H9 (cell line): Measurements from ENCODE around the gene ITSN1. TPM values are rescaled to one million over a fixed set of nuclear protein-coding genes. Genes with fewer than 3 reads are reported as not detected.
"Not testable (repeated sequence)": the region's sequence is repeated elsewhere in the genome, so short reads cannot be mapped to it uniquely, and the experiment has no call there.

Experiments
- DNase-seq: peaks from one replicate; pipeline ENCODE4 v3.0.0-alpha.2; 2017
- H2AFZ ChIP-seq: one replicate; pipeline ENCODE4 v1.6.1; 2013; ENCODE audit warnings: mild to moderate bottlenecking, low read length, control low read depth, moderate library complexity
- H2AK5ac ChIP-seq: 2 replicates; pipeline ENCODE4 v1.6.1; 2013; ENCODE audit warnings: low read length, control low read depth, mixed read lengths; ENCODE audit not compliant: insufficient read length
- H2BK120ac ChIP-seq: one replicate; pipeline ENCODE4 v1.6.1; 2013; ENCODE audit warnings: low read depth, mild to moderate bottlenecking, low read length, control low read depth, inconsistent platforms; ENCODE audit not compliant: poor library complexity, severe bottlenecking
- H2BK12ac ChIP-seq: 2 replicates; pipeline ENCODE4 v1.6.1; 2013; ENCODE audit warnings: low read length, control low read depth, mixed read lengths, low read depth; ENCODE audit not compliant: insufficient read length
- H2BK15ac ChIP-seq: 2 replicates; pipeline ENCODE4 v1.6.1; 2013; ENCODE audit warnings: low read depth, low read length, control low read depth
- H2BK20ac ChIP-seq: one replicate; pipeline ENCODE4 v1.6.1; 2013; ENCODE audit warnings: low read depth, mild to moderate bottlenecking, low read length, control low read depth, inconsistent platforms; ENCODE audit not compliant: poor library complexity, severe bottlenecking
- H2BK5ac ChIP-seq: 2 replicates; pipeline ENCODE4 v1.6.1; 2013; ENCODE audit warnings: low read length, control low read depth, mixed read lengths; ENCODE audit not compliant: insufficient read length
- H3K14ac ChIP-seq: 2 replicates; pipeline ENCODE4 v1.6.1; 2013; ENCODE audit warnings: low read length, control low read depth; ENCODE audit not compliant: insufficient read depth
- H3K18ac ChIP-seq: 2 replicates; pipeline ENCODE4 v1.6.1; 2013; ENCODE audit warnings: low read depth, mild to moderate bottlenecking, mixed read lengths, low read length, control low read depth; ENCODE audit not compliant: insufficient read length
- H3K23ac ChIP-seq: 2 replicates; pipeline ENCODE4 v1.6.1; 2013; ENCODE audit warnings: low read length, control low read depth, mixed read lengths, low read depth; ENCODE audit not compliant: insufficient read length
- H3K23me2 ChIP-seq: 2 replicates; pipeline ENCODE4 v1.6.1; 2013; ENCODE audit warnings: low read depth, mild to moderate bottlenecking, mixed read lengths, low read length, control low read depth; ENCODE audit not compliant: insufficient read length, poor library complexity, severe bottlenecking
- H3K27ac ChIP-seq: 2 replicates; pipeline ENCODE4 v1.5.1; 2013; ENCODE audit warnings: low read length, control low read depth, mixed read lengths, low read depth; ENCODE audit not compliant: insufficient read length
- H3K27me3 ChIP-seq: 2 replicates; pipeline ENCODE4 v1.6.1; 2013; ENCODE audit warnings: low read length, control low read depth, inconsistent platforms; ENCODE audit not compliant: insufficient read depth
- H3K4ac ChIP-seq: 2 replicates; pipeline ENCODE4 v1.6.1; 2013; ENCODE audit warnings: low read depth, mild to moderate bottlenecking, control low read depth, inconsistent platforms, low read length, moderate library complexity
- H3K4me1 ChIP-seq: 2 replicates; pipeline ENCODE4 v1.6.1; 2013; ENCODE audit warnings: low read length, control low read depth, inconsistent platforms; ENCODE audit not compliant: insufficient read depth
- H3K4me2 ChIP-seq: 2 replicates; pipeline ENCODE4 v1.6.1; 2013; ENCODE audit warnings: low read length, control low read depth, mixed read lengths; ENCODE audit not compliant: insufficient read length, insufficient read depth
- H3K56ac ChIP-seq: 2 replicates; pipeline ENCODE4 v1.6.1; 2013; ENCODE audit warnings: low read depth, mild to moderate bottlenecking, mixed read lengths, low read length, control low read depth; ENCODE audit not compliant: insufficient read length
- H3K79me1 ChIP-seq: 2 replicates; pipeline ENCODE4 v1.6.1; 2013; ENCODE audit warnings: low read depth, mild to moderate bottlenecking, moderate library complexity, low read length, control low read depth, inconsistent platforms; ENCODE audit not compliant: insufficient read depth, poor library complexity, severe bottlenecking
- H3K79me2 ChIP-seq: 2 replicates; pipeline ENCODE4 v1.6.1; 2013; ENCODE audit warnings: low read length, control low read depth, inconsistent platforms; ENCODE audit not compliant: insufficient read depth
- H3K9ac ChIP-seq: 2 replicates; pipeline ENCODE4 v1.6.1; 2013; ENCODE audit warnings: low read length, control low read depth, mixed read lengths; ENCODE audit not compliant: insufficient read length; ENCODE audit errors: extremely low read depth
- H3K9me3 ChIP-seq: one replicate; pipeline ENCODE4 v1.6.1; 2013; ENCODE audit warnings: low read depth, low read length, inconsistent platforms; ENCODE audit not compliant: control insufficient read depth
- H3T11ph ChIP-seq: one replicate; pipeline ENCODE4 v1.6.1; 2013; ENCODE audit warnings: mild to moderate bottlenecking, low read length, control low read depth, inconsistent platforms
- H4K20me1 ChIP-seq: one replicate; pipeline ENCODE4 v1.6.1; 2013; ENCODE audit not compliant: control insufficient read depth, insufficient read length, insufficient read depth
- H4K5ac ChIP-seq: 2 replicates; pipeline ENCODE4 v1.6.1; 2013; ENCODE audit warnings: low read depth, mild to moderate bottlenecking, mixed read lengths, low read length, control low read depth; ENCODE audit not compliant: insufficient read length
- H4K8ac ChIP-seq: replicated peaks from 2 replicates; pipeline ENCODE4 v1.6.1; 2013; ENCODE audit warnings: low read length, control low read depth, mixed read lengths, low read depth; ENCODE audit not compliant: insufficient read length
- H4K91ac ChIP-seq: 2 replicates; pipeline ENCODE4 v1.6.1; 2013; ENCODE audit warnings: low read depth, mild to moderate bottlenecking, moderate library complexity, mixed read lengths, low read length, control low read depth; ENCODE audit not compliant: insufficient read length
- H3K27ac Mint-ChIP-seq, 3 experiments: 2 replicates in 2 of 3; 3 replicates in 1 of 3; pipeline ENCODE4 v1.8.0; 2020 to 2021; ENCODE audit warnings: mixed read lengths in 3 of 3, mild to moderate bottlenecking in 1 of 3, moderate library complexity in 1 of 3
- H3K27me3 Mint-ChIP-seq: 2 replicates; pipeline ENCODE4 v1.8.0; 2021; ENCODE audit warnings: low read depth, mild to moderate bottlenecking, moderate library complexity, mixed read lengths
- H3K36me3 Mint-ChIP-seq, 3 experiments: 2 replicates in 2 of 3; 3 replicates in 1 of 3; pipeline ENCODE4 v1.8.0; 2020 to 2021; ENCODE audit warnings: low read depth in 3 of 3, mixed read lengths in 3 of 3; ENCODE audit not compliant: insufficient read depth in 1 of 3
- H3K4me1 Mint-ChIP-seq, 2 experiments: 2 replicates each; pipeline ENCODE4 v1.8.0; 2020; ENCODE audit warnings: mixed read lengths in 2 of 2
- H3K4me3 Mint-ChIP-seq, 2 experiments: 2 replicates in 1 of 2; 3 replicates in 1 of 2; pipeline ENCODE4 v1.8.0; 2020 to 2021; ENCODE audit warnings: mild to moderate bottlenecking in 2 of 2, mixed read lengths in 2 of 2, moderate library complexity in 1 of 2
- H3K9me3 Mint-ChIP-seq, 2 experiments: 2 replicates in 1 of 2; 3 replicates in 1 of 2; pipeline ENCODE4 v1.8.0; 2020; ENCODE audit warnings: mild to moderate bottlenecking in 2 of 2, mixed read lengths in 2 of 2, moderate library complexity in 1 of 2
- WGBS: extraction: QIAGEN DNeasy Blood & Tissue Kit; methylation state at CpG from one replicate; pipeline ENCODE4 v1.1.7; 2013; ENCODE audit warnings: missing lambda C conversion rate, low lambda C conversion rate, mixed read lengths; ENCODE audit not compliant: insufficient read length; ENCODE audit errors: extremely low coverage; 5-methylcytosine and 5-hydroxymethylcytosine counted together
- total RNA-seq: library from RNA; stranded (reverse); gene quantifications from 2 replicates; pipeline ENCODE4 v1.2.1, GENCODE V29; 2021

The ITSN1 gene
- total RNA-seq, 1 experiment from 2014 or later: 94.2 TPM

DNA sequence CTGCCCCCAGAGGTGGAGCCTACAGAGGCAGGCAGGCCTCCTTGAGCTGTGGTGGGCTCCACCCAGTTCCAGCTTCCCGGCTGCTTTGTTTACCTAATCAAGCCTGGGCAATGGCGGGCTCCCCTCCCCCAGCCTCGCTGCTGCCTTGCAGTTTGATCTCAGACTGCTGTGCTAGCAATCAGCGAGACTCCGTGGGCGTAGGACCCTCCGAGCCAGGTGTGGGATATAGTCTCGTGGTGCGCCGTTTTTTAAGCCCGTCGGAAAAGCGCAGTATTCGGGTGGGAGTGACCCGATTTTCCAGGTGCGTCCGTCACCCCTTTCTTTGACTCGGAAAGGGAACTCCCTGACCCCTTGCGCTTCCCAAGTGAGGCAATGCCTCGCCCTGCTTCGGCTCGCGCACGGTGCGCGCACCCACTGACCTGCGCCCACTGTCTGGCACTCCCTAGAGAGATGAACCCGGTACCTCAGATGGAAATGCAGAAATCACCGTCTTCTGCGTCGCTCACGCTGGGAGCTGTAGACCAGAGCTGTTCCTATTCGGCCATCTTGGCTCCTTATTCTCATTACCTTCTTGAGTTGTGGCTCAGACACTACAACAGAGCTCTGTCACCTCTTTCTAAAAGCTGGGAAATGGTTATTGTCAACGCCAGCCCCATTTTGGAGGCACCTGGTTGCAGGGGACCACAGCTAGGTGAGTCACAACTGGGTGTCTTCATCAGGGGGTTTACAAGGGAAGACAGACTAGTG lies 288.9 kb downstream of the ITSN1 start:
- not testable (repeated sequence) for H3K9me3 Mint-ChIP-seq, H3K79me2 ChIP-seq, H3K27me3 Mint-ChIP-seq, H3K27me3 ChIP-seq, H3K4me1 ChIP-seq, H2BK20ac ChIP-seq, H3K9me3 ChIP-seq, H2BK15ac ChIP-seq, H3K23ac ChIP-seq, H2AFZ ChIP-seq, H3K4ac ChIP-seq, H4K8ac ChIP-seq, DNase-seq, H3K79me1 ChIP-seq, H3K23me2 ChIP-seq, H4K20me1 ChIP-seq
- Histone ChIP-seq H3K9ac (peak overlapping the region; percentile 94), H3K56ac (peak overlapping the region; percentile 82), H3K14ac (peak overlapping the region; percentile 99), H3K27ac (peak overlapping the region; percentile 70), H2BK12ac (peak overlapping the region; percentile 100), H2AK5ac (peak overlapping the region; percentile 85), H3K18ac (peak overlapping the region; percentile 99), H2BK5ac (peak overlapping the region; percentile 61), H2BK120ac (peak overlapping the region; percentile 95), H4K91ac (peak overlapping the region; percentile 91), H4K5ac (peak overlapping the region; percentile 98), H3K4me2 (peak overlapping the region; percentile 80), H3T11ph (peak overlapping the region; percentile 62)
- H3K27ac Mint-ChIP-seq: peak overlapping the region; percentile 66 to 99 (median 98)
- H3K4me3 Mint-ChIP-seq: peak overlapping the region; percentile 74 to 87
- WGBS: no CpG with 5 or more reads among the region's 34 CpGs
- peaks cover 5 to 15% (median 14%) of the 10 kb centered on the region in 3 experiments for H3K36me3 Mint-ChIP-seq
- peaks cover 16 to 19% of the 10 kb centered on the region in 2 experiments for H3K4me1 Mint-ChIP-seq
